Type B pancreatic cell (in vitro differentiated cells): ENCODE results near the gene ACAN. TPM values are rescaled to one million over a fixed set of nuclear protein-coding genes. Genes with fewer than 3 reads are reported as not detected.

Experiments
- DNase-seq: peaks from one replicate; pipeline ENCODE4 v3.0.0; 2021; ENCODE audit warnings: mixed read lengths; ENCODE audit not compliant: unreplicated experiment; ENCODE audit errors: extremely low spot score
- H3K27ac Mint-ChIP-seq: 2 replicates; pipeline ENCODE4 v1.8.0; 2021; ENCODE audit warnings: mild to moderate bottlenecking, mixed read lengths
- H3K27me3 Mint-ChIP-seq: 2 replicates; pipeline ENCODE4 v1.8.0; 2021; ENCODE audit warnings: mixed read lengths
- H3K36me3 Mint-ChIP-seq: 2 replicates; pipeline ENCODE4 v1.8.0; 2021; ENCODE audit warnings: mixed read lengths
- H3K4me1 Mint-ChIP-seq: one replicate; pipeline ENCODE4 v1.8.0; 2021; ENCODE audit warnings: mixed read lengths; ENCODE audit not compliant: unreplicated experiment
- H3K4me3 Mint-ChIP-seq: 2 replicates; pipeline ENCODE4 v1.8.0; 2021; ENCODE audit warnings: mild to moderate bottlenecking, mixed read lengths
- H3K9me3 Mint-ChIP-seq: 2 replicates; pipeline ENCODE4 v1.8.0; 2021; ENCODE audit warnings: mixed read lengths
- CTCF ChIP-seq: fragments of 200-600 bp; sonication (generic); conservative IDR thresholded peaks from 2 replicates; pipeline ENCODE4 v1.5.0; 2021; ENCODE audit warnings: antibody characterized with exemption, mild to moderate bottlenecking
- total RNA-seq: library from RNA; stranded (reverse); gene quantifications from 2 replicates; pipeline ENCODE4 v1.2.1, GENCODE V29; 2021; ENCODE audit warnings: low replicate concordance

The ACAN gene
- total RNA-seq, 1 donor from 2014 or later = 6.9 TPM

DNA sequence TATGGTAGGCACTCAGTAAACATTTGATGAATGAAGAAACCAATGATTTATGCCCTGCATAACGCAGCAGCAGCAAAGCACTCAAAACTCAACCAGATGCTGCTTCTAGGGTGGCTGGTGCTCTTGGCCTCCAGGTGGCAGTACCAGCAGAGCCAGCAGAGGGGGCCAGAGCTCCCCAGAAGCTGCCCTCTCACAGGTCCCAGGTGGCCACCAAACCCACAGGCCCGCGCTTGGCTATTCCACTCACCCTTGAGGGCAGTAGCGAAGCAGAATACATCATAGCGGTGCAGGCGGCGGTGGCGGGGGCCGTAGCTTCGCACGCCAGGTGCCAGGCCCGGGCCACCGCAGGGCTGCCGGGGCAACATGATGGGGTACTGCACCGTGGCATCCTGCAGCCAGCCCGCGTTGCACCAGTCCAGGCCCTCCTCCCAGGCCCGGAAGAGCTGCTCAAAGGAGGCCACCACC is 75.5 kb downstream of the ACAN start:
- peak; percentile 78 for TF ChIP-seq CTCF

GRCh38 chr15:88880944-88881740 is 77.9 kb downstream of the ACAN start:
- H3K27ac Mint-ChIP-seq = no peak overlapping the region
- no peaks in the 10 kb centered on the region for H3K27me3 Mint-ChIP-seq
- no peaks in the 10 kb centered on the region for H3K9me3 Mint-ChIP-seq
- no peak for DNase-seq
- H3K4me1 Mint-ChIP-seq = peaks cover 5% of the 10 kb centered on the region
- H3K4me3 Mint-ChIP-seq = no peak overlapping the region
- no peaks in the 10 kb centered on the region for H3K36me3 Mint-ChIP-seq
- TF ChIP-seq CTCF = no peak

More for the DNA sequence above, 75.5 kb downstream of the ACAN start:
- Mint-ChIP-seq H3K9me3 (no peaks in the 10 kb centered on the region), H3K27me3 (peaks cover 3% of the 10 kb centered on the region), H3K4me1 (peaks cover 10% of the 10 kb centered on the region), H3K36me3 (no peaks in the 10 kb centered on the region), H3K4me3 (no peak overlapping the region), H3K27ac (peak overlapping the region; percentile 43)
- DNase-seq = no peak

GRCh38 chr15:88881775-88882174 is 78.5 kb downstream of the ACAN start:
- H3K4me3 Mint-ChIP-seq = no peak overlapping the region
- no peaks in the 10 kb centered on the region for H3K36me3 Mint-ChIP-seq
- H3K27me3 Mint-ChIP-seq = no peaks in the 10 kb centered on the region
- no peaks in the 10 kb centered on the region for H3K9me3 Mint-ChIP-seq
- H3K4me1 Mint-ChIP-seq = no peaks in the 10 kb centered on the region
- DNase-seq = no peak
- H3K27ac Mint-ChIP-seq = no peak overlapping the region
- TF ChIP-seq CTCF = no peak

DNA sequence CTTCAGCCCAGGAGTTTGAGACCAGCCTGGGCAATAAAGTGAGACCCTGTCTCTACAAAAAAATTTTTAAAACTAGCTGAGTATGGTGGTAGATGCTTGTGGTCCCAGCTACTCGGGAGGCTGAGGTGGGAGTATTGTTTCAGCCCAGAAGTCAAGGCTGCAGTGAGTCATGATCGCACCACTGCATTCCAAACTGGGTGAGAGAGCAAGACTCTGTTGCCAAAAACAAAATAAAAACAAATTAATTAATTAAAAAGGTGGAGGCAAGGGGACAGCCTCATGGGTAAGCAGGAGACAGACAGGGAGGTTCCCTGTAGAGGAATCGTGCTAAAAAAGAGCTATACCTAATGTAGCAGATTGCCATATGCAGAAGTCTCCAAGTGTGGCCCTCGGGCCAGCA is 79.5 kb downstream of the ACAN start:
- H3K4me3 Mint-ChIP-seq = no peak overlapping the region
- no peaks in the 10 kb centered on the region for H3K36me3 Mint-ChIP-seq
- no peak overlapping the region for H3K27ac Mint-ChIP-seq
- DNase-seq = no peak
- no peaks in the 10 kb centered on the region for H3K4me1 Mint-ChIP-seq
- no peaks in the 10 kb centered on the region for H3K27me3 Mint-ChIP-seq
- no peak for TF ChIP-seq CTCF
- no peaks in the 10 kb centered on the region for H3K9me3 Mint-ChIP-seq

GRCh38 chr15:88887068-88887580 is 83.9 kb downstream of the ACAN start:
- no peak overlapping the region for H3K27ac Mint-ChIP-seq
- H3K36me3 Mint-ChIP-seq = no peaks in the 10 kb centered on the region
- H3K27me3 Mint-ChIP-seq = no peaks in the 10 kb centered on the region
- no peak for DNase-seq
- no peaks in the 10 kb centered on the region for H3K4me1 Mint-ChIP-seq
- H3K4me3 Mint-ChIP-seq = no peak overlapping the region
- no peak for TF ChIP-seq CTCF
- H3K9me3 Mint-ChIP-seq = no peaks in the 10 kb centered on the region
